GOT3 (cell line): ENCODE data around the gene DIO1.
"Not testable (repeated sequence)": the region's sequence is repeated elsewhere in the genome, so short reads cannot be mapped to it uniquely, and the experiment has no call there.

Experiments used
- DNase-seq: peaks from one replicate; lab custom pipeline; 2025; ENCODE audit warnings: mixed read lengths; lab: John Stamatoyannopoulos, UW

DIO1 gene

GRCh38 chr1:53893999-53894636 is at the start of gene DIO1:
Gene DIO1 (plus strand): TSS chr1:53894187. CDS start chr1:53894211, 24 bp downstream.
- no peak for DNase-seq

- no peak for DNase-seq
Observed at GRCh38 chr1:53847980-53848379, 46.0 kb upstream of the DIO1 start.

GRCh38 chr1:53850082-53850673 is 43.8 kb upstream of the DIO1 start:
- DNase-seq, result no peak

GRCh38 chr1:53851571-53852285 is 42.3 kb upstream of the DIO1 start:
- no peak for DNase-seq

GRCh38 chr1:53860967-53861411 is 33.0 kb upstream of the DIO1 start:
- DNase-seq, result no peak

- no peak for DNase-seq
Observed at GRCh38 chr1:53862507-53862906, 31.5 kb upstream of the DIO1 start.

- no peak for DNase-seq
Observed at GRCh38 chr1:53868565-53868964, 25.4 kb upstream of the DIO1 start.

- DNase-seq, result no peak
Observed at GRCh38 chr1:53869454-53870117, 24.4 kb upstream of the DIO1 start.

- no peak for DNase-seq
Observed at GRCh38 chr1:53871221-53871620, 22.8 kb upstream of the DIO1 start.

GRCh38 chr1:53871773-53872484 is 22.1 kb upstream of the DIO1 start:
- no peak for DNase-seq

- not testable (repeated sequence) for DNase-seq
Observed at GRCh38 chr1:53875150-53875549, 18.8 kb upstream of the DIO1 start.

GRCh38 chr1:53878492-53879105 is 15.4 kb upstream of the DIO1 start:
- DNase-seq, result no peak

- DNase-seq, result not testable (repeated sequence)
Observed at GRCh38 chr1:53881853-53882252, 12.1 kb upstream of the DIO1 start.

GRCh38 chr1:53883600-53883999 is 10.4 kb upstream of the DIO1 start:
- DNase-seq, result not testable (repeated sequence)

GRCh38 chr1:53888681-53889080 is 5.3 kb upstream of the DIO1 start:
- no peak for DNase-seq

GRCh38 chr1:53889304-53890298 is 4.4 kb upstream of the DIO1 start, which contains the start of gene YIPF1:
Gene YIPF1 (minus strand): TSS chr1:53889797. CDS start chr1:53888937, 860 bp downstream.
- peak; percentile 56 for DNase-seq

- DNase-seq, result no peak
Observed at GRCh38 chr1:53890522-53890941, 3.5 kb upstream of the DIO1 start.

GRCh38 chr1:53891018-53891417 is 3.0 kb upstream of the DIO1 start:
- no peak for DNase-seq

- no peak for DNase-seq
Observed at GRCh38 chr1:53891678-53892077, 2.3 kb upstream of the DIO1 start.

GRCh38 chr1:53892911-53893310 is 1.1 kb upstream of the DIO1 start:
- DNase-seq, result no peak
